H9 (cell line): ENCODE data around the gene KCNMA1. TPM values are rescaled to one million over a fixed set of nuclear protein-coding genes. Genes with fewer than 3 reads are reported as not detected.

Experiments used
- DNase-seq: peaks from one replicate; pipeline ENCODE4 v3.0.0-alpha.2; 2017
- H2AFZ ChIP-seq: one replicate; pipeline ENCODE4 v1.6.1; 2013; ENCODE audit warnings: mild to moderate bottlenecking, low read length, control low read depth, moderate library complexity
- H2AK5ac ChIP-seq: 2 replicates; pipeline ENCODE4 v1.6.1; 2013; ENCODE audit warnings: low read length, control low read depth, mixed read lengths; ENCODE audit not compliant: insufficient read length
- H2BK120ac ChIP-seq: one replicate; pipeline ENCODE4 v1.6.1; 2013; ENCODE audit warnings: low read depth, mild to moderate bottlenecking, low read length, control low read depth, inconsistent platforms; ENCODE audit not compliant: poor library complexity, severe bottlenecking
- H2BK12ac ChIP-seq: 2 replicates; pipeline ENCODE4 v1.6.1; 2013; ENCODE audit warnings: low read length, control low read depth, mixed read lengths, low read depth; ENCODE audit not compliant: insufficient read length
- H2BK15ac ChIP-seq: 2 replicates; pipeline ENCODE4 v1.6.1; 2013; ENCODE audit warnings: low read depth, low read length, control low read depth
- H2BK20ac ChIP-seq: one replicate; pipeline ENCODE4 v1.6.1; 2013; ENCODE audit warnings: low read depth, mild to moderate bottlenecking, low read length, control low read depth, inconsistent platforms; ENCODE audit not compliant: poor library complexity, severe bottlenecking
- H2BK5ac ChIP-seq: 2 replicates; pipeline ENCODE4 v1.6.1; 2013; ENCODE audit warnings: low read length, control low read depth, mixed read lengths; ENCODE audit not compliant: insufficient read length
- H3K14ac ChIP-seq: 2 replicates; pipeline ENCODE4 v1.6.1; 2013; ENCODE audit warnings: low read length, control low read depth; ENCODE audit not compliant: insufficient read depth
- H3K18ac ChIP-seq: 2 replicates; pipeline ENCODE4 v1.6.1; 2013; ENCODE audit warnings: low read depth, mild to moderate bottlenecking, mixed read lengths, low read length, control low read depth; ENCODE audit not compliant: insufficient read length
- H3K23ac ChIP-seq: 2 replicates; pipeline ENCODE4 v1.6.1; 2013; ENCODE audit warnings: low read length, control low read depth, mixed read lengths, low read depth; ENCODE audit not compliant: insufficient read length
- H3K23me2 ChIP-seq: 2 replicates; pipeline ENCODE4 v1.6.1; 2013; ENCODE audit warnings: low read depth, mild to moderate bottlenecking, mixed read lengths, low read length, control low read depth; ENCODE audit not compliant: insufficient read length, poor library complexity, severe bottlenecking
- H3K27ac ChIP-seq: 2 replicates; pipeline ENCODE4 v1.5.1; 2013; ENCODE audit warnings: low read length, control low read depth, mixed read lengths, low read depth; ENCODE audit not compliant: insufficient read length
- H3K27me3 ChIP-seq: 2 replicates; pipeline ENCODE4 v1.6.1; 2013; ENCODE audit warnings: low read length, control low read depth, inconsistent platforms; ENCODE audit not compliant: insufficient read depth
- H3K4ac ChIP-seq: 2 replicates; pipeline ENCODE4 v1.6.1; 2013; ENCODE audit warnings: low read depth, mild to moderate bottlenecking, control low read depth, inconsistent platforms, low read length, moderate library complexity
- H3K4me1 ChIP-seq: 2 replicates; pipeline ENCODE4 v1.6.1; 2013; ENCODE audit warnings: low read length, control low read depth, inconsistent platforms; ENCODE audit not compliant: insufficient read depth
- H3K4me2 ChIP-seq: 2 replicates; pipeline ENCODE4 v1.6.1; 2013; ENCODE audit warnings: low read length, control low read depth, mixed read lengths; ENCODE audit not compliant: insufficient read length, insufficient read depth
- H3K56ac ChIP-seq: 2 replicates; pipeline ENCODE4 v1.6.1; 2013; ENCODE audit warnings: low read depth, mild to moderate bottlenecking, mixed read lengths, low read length, control low read depth; ENCODE audit not compliant: insufficient read length
- H3K79me1 ChIP-seq: 2 replicates; pipeline ENCODE4 v1.6.1; 2013; ENCODE audit warnings: low read depth, mild to moderate bottlenecking, moderate library complexity, low read length, control low read depth, inconsistent platforms; ENCODE audit not compliant: insufficient read depth, poor library complexity, severe bottlenecking
- H3K79me2 ChIP-seq: 2 replicates; pipeline ENCODE4 v1.6.1; 2013; ENCODE audit warnings: low read length, control low read depth, inconsistent platforms; ENCODE audit not compliant: insufficient read depth
- H3K9ac ChIP-seq: 2 replicates; pipeline ENCODE4 v1.6.1; 2013; ENCODE audit warnings: low read length, control low read depth, mixed read lengths; ENCODE audit not compliant: insufficient read length; ENCODE audit errors: extremely low read depth
- H3K9me3 ChIP-seq: one replicate; pipeline ENCODE4 v1.6.1; 2013; ENCODE audit warnings: low read depth, low read length, inconsistent platforms; ENCODE audit not compliant: control insufficient read depth
- H3T11ph ChIP-seq: one replicate; pipeline ENCODE4 v1.6.1; 2013; ENCODE audit warnings: mild to moderate bottlenecking, low read length, control low read depth, inconsistent platforms
- H4K20me1 ChIP-seq: one replicate; pipeline ENCODE4 v1.6.1; 2013; ENCODE audit not compliant: control insufficient read depth, insufficient read length, insufficient read depth
- H4K5ac ChIP-seq: 2 replicates; pipeline ENCODE4 v1.6.1; 2013; ENCODE audit warnings: low read depth, mild to moderate bottlenecking, mixed read lengths, low read length, control low read depth; ENCODE audit not compliant: insufficient read length
- H4K8ac ChIP-seq: replicated peaks from 2 replicates; pipeline ENCODE4 v1.6.1; 2013; ENCODE audit warnings: low read length, control low read depth, mixed read lengths, low read depth; ENCODE audit not compliant: insufficient read length
- H4K91ac ChIP-seq: 2 replicates; pipeline ENCODE4 v1.6.1; 2013; ENCODE audit warnings: low read depth, mild to moderate bottlenecking, moderate library complexity, mixed read lengths, low read length, control low read depth; ENCODE audit not compliant: insufficient read length
- H3K27ac Mint-ChIP-seq, 3 experiments: 2 replicates in 2 of 3; 3 replicates in 1 of 3; pipeline ENCODE4 v1.8.0; 2020 to 2021; ENCODE audit warnings: mixed read lengths in 3 of 3, mild to moderate bottlenecking in 1 of 3, moderate library complexity in 1 of 3
- H3K27me3 Mint-ChIP-seq: 2 replicates; pipeline ENCODE4 v1.8.0; 2021; ENCODE audit warnings: low read depth, mild to moderate bottlenecking, moderate library complexity, mixed read lengths
- H3K36me3 Mint-ChIP-seq, 3 experiments: 2 replicates in 2 of 3; 3 replicates in 1 of 3; pipeline ENCODE4 v1.8.0; 2020 to 2021; ENCODE audit warnings: low read depth in 3 of 3, mixed read lengths in 3 of 3; ENCODE audit not compliant: insufficient read depth in 1 of 3
- H3K4me1 Mint-ChIP-seq, 2 experiments: 2 replicates each; pipeline ENCODE4 v1.8.0; 2020; ENCODE audit warnings: mixed read lengths in 2 of 2
- H3K4me3 Mint-ChIP-seq, 2 experiments: 2 replicates in 1 of 2; 3 replicates in 1 of 2; pipeline ENCODE4 v1.8.0; 2020 to 2021; ENCODE audit warnings: mild to moderate bottlenecking in 2 of 2, mixed read lengths in 2 of 2, moderate library complexity in 1 of 2
- H3K9me3 Mint-ChIP-seq, 2 experiments: 2 replicates in 1 of 2; 3 replicates in 1 of 2; pipeline ENCODE4 v1.8.0; 2020; ENCODE audit warnings: mild to moderate bottlenecking in 2 of 2, mixed read lengths in 2 of 2, moderate library complexity in 1 of 2
- WGBS: extraction: QIAGEN DNeasy Blood & Tissue Kit; methylation state at CpG from one replicate; pipeline ENCODE4 v1.1.7; 2013; ENCODE audit warnings: missing lambda C conversion rate, low lambda C conversion rate, mixed read lengths; ENCODE audit not compliant: insufficient read length; ENCODE audit errors: extremely low coverage; 5-methylcytosine and 5-hydroxymethylcytosine counted together
- total RNA-seq: library from RNA; stranded (reverse); gene quantifications from 2 replicates; pipeline ENCODE4 v1.2.1, GENCODE V29; 2021
- TF ChIP-seq, protein P1 (sequence below): fragments of 200-600 bp; sonication (generic); conservative IDR thresholded peaks from 3 replicates; pipeline ENCODE4 v1.8.0; 2021; ENCODE audit warnings: antibody characterized with exemption, mild to moderate bottlenecking

Gene KCNMA1
- total RNA-seq, 1 experiment from 2014 or later: 2.0 TPM

DNA sequence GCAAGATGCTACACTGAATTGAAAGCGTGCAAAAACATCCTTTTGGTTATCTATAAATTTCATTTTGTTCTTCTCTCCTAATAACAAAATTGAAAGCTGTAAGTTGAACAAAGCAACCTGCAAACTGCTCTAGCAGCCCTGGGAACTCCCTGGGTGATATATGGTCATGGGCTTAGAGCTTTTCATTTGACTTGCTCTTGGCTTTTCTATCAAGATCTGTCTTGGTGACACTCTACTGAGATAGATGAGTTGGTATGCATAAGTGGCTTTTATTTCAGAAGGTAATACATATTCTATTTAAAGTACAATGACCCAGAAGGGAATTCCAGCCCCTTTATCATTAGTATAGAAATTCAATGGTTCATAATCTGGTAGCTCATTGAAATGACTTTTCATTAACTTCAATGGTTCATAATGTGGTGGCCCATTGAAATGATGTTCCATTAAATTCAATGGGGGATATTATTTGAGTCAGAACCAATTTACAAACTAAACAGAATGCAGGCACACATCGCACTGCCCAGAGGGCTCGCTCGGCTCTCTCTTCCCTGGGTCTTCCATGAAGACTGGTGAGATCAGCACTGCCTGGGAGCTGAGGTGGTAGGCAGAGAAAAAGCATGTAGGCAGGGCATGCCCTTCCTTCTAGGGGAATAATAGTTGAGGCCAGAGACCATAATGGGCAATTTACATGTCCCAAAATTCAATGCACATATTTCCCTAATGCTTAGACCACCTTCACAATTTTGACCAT lies 10.1 kb upstream of the KCNMA1 start:
- no peaks in the 10 kb centered on the region for H3K27me3 ChIP-seq
- H4K5ac ChIP-seq: no peak overlapping the region
- H3K4ac ChIP-seq: no peak overlapping the region
- H2AFZ ChIP-seq: no peak overlapping the region
- Mint-ChIP-seq H3K27ac (no peak overlapping the region), H3K9me3 (peaks cover 22 to 31% of the 10 kb centered on the region in 2 experiments), H3K4me1 (peaks cover 29 to 32% of the 10 kb centered on the region in 2 experiments), H3K27me3 (peaks cover 37% of the 10 kb centered on the region), H3K4me3 (no peak overlapping the region), H3K36me3 (peaks cover 7 to 30% (median 10%) of the 10 kb centered on the region in 3 experiments)
- no peaks in the 10 kb centered on the region for H4K20me1 ChIP-seq
- no CpG with 5 or more reads among the region's 4 CpGs for WGBS
- H3K4me2 ChIP-seq: no peak overlapping the region
- no peaks in the 10 kb centered on the region for H3K23me2 ChIP-seq
- H3K56ac ChIP-seq: no peak overlapping the region
- H2BK15ac ChIP-seq: no peak overlapping the region
- H2BK20ac ChIP-seq: no peak overlapping the region
- H3K14ac ChIP-seq: no peak overlapping the region
- no peak overlapping the region for H2BK12ac ChIP-seq
- H3K4me1 ChIP-seq: peaks cover 9% of the 10 kb centered on the region
- TF ChIP-seq, protein P1, sequence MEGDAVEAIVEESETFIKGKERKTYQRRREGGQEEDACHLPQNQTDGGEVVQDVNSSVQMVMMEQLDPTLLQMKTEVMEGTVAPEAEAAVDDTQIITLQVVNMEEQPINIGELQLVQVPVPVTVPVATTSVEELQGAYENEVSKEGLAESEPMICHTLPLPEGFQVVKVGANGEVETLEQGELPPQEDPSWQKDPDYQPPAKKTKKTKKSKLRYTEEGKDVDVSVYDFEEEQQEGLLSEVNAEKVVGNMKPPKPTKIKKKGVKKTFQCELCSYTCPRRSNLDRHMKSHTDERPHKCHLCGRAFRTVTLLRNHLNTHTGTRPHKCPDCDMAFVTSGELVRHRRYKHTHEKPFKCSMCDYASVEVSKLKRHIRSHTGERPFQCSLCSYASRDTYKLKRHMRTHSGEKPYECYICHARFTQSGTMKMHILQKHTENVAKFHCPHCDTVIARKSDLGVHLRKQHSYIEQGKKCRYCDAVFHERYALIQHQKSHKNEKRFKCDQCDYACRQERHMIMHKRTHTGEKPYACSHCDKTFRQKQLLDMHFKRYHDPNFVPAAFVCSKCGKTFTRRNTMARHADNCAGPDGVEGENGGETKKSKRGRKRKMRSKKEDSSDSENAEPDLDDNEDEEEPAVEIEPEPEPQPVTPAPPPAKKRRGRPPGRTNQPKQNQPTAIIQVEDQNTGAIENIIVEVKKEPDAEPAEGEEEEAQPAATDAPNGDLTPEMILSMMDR: no peak
- H4K91ac ChIP-seq: no peak overlapping the region
- no peak for DNase-seq
- no peak overlapping the region for H3K9ac ChIP-seq
- no peaks in the 10 kb centered on the region for H3K9me3 ChIP-seq
- H3K79me1 ChIP-seq: no peaks in the 10 kb centered on the region
- no peak overlapping the region for H4K8ac ChIP-seq
- no peak overlapping the region for H2BK120ac ChIP-seq
- no peak overlapping the region for H3K18ac ChIP-seq
- no peak overlapping the region for H3K27ac ChIP-seq
- no peak overlapping the region for H3K23ac ChIP-seq
- no peaks in the 10 kb centered on the region for H3K79me2 ChIP-seq
- H2BK5ac ChIP-seq: no peak overlapping the region
- no peak overlapping the region for H2AK5ac ChIP-seq
- H3T11ph ChIP-seq: no peak overlapping the region
